GM18511 (cell line): ENCODE measurements around the gene SH3PXD2A.

ENCODE experiments used
- ATAC-seq: cut with Tn5 transposase; IDR thresholded peaks from one replicate; pipeline ENCODE4 v1.9.1; 2021; ENCODE audit warnings: mild to moderate bottlenecking, moderate library complexity; ENCODE audit not compliant: unreplicated experiment

The SH3PXD2A gene

DNA sequence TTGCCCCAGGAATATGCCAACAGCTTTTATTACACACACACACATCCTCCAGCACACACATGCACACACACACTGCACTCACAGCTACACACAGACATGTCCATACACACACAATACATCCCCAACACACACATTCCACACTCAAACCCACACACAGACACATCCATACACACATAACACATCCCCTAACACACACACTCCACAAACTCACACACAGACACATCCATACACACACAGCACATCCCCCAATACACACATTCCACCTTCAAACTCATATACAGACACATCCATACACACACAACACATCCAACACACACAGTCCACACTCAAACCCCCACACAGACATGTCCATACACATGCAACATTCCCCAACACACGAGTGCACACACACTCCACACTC lies 19.1 kb downstream of the SH3PXD2A start:
- no peak for ATAC-seq

DNA sequence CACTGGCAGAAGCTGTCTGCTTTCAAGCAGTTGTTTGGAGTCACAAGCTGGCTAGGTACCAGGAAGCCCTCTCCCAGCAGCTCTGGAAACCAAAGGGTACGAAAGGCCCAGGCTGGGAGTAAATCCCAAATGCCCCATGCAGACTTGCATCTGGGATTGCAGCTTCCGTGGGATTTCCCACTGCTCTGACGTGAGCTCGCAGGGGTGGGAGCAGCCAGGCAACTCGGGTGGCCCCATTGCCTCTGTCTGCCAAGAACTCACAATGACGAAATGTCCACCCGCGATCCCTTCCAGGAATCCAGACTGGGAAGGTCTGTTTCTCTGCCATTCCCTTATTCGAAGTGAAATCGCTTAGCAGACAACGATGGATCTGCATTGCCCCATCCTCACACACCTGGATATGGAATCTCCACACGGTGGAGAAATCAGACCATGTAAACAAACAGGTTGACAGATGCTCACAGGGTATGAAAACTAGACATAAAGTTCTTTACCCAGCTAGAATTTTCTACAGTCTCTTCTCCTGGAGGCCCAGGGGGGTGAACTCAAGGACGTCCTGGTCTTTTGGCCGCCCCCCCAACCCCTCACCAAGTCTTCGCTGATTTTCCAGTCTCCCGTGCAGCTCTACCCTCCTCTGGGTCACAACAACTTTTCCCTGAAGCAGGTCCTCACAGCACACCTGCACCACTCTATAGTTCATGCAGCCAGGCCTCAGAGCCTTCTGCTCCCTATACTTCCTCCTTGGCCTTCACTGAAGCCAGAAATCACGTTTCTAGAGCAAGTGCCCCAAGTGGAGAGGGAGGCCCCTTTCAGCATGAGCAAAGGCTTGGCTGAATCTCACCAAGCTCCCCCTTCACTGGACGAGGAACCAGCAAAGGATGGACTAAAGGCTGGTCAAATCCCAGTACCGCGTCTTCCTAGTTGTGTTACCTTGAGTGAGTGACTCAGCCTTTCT lies 20.0 kb downstream of the SH3PXD2A start:
- ATAC-seq, result no peak

DNA sequence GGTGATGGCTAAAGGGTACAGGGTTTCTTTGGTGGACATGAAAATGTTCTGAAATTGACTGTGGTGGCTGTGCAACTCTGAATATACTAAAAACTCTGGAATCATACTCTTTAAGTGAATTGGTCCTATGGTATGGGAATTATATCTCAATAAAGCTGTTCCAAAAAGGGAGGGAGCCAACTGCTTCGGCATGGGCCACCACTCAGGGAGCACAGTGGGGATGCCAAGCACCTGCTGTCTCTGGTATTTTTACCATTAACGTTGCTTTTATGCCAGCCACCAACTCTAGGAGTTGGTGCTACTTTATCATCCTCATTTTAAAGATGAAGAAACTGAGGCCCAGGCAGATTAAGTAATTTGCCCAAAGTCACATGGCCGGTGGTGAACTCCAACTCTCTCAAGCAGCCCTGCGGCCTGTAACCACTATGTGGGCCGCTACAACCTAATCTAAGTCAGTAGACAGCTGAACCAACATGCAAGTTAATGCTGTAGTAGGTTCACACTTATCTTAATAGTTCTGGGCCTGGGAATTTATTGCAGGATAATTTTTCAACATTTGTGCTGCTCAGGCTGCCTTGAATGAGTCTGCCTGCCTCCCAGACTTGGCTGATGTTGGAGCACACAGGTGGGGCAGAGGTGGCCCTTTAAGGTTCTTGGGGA lies 20.8 kb downstream of the SH3PXD2A start:
- no peak for ATAC-seq

DNA sequence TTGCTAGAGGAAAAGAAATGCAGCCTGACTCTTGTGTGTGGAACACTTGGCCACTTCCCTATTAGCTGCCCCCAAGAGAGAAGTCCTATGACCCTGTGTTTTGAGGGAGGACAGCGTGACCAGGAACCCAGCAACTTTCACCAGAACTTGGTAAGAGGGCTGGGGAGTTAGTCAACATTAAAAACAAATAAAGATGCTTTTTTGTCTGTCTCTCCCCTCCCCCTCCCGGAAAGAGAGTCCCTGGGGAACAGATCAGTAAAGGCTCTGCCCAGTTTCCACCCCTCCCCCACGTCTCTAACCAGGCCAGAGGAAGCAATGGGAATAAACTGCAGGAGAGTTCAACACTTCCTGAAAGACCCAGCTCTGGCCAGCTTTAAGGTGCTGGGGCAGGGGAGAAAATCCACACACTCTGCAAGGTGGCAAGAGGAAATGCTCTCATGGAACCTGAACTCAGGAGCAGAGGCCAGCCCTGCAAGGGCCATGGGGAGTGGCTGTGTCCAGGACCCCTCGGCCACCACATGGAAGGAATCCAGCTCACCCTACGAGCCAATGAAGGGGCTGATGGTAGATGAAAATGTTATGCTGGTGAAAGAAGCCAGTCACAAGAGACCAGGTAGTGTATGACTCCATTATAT lies 21.5 kb downstream of the SH3PXD2A start:
- no peak for ATAC-seq

DNA sequence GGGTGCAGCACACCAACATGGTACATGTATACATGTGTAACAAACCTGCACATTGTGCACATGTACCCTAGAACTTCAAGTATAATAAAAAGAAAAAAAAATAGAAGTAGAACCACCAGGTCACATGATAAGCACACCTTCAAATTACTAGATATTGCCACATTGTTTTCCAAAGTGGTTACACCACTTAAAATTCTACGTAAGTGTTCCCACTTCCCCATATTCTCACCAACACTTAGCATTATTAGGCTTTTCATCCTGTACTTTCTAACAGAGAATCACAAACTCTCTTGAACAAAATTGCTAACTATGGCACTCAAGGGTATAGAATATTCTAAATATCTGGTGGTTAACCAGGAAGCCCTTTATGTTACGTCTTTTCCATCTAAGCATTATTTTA lies 22.6 kb downstream of the SH3PXD2A start:
- no peak for ATAC-seq

DNA sequence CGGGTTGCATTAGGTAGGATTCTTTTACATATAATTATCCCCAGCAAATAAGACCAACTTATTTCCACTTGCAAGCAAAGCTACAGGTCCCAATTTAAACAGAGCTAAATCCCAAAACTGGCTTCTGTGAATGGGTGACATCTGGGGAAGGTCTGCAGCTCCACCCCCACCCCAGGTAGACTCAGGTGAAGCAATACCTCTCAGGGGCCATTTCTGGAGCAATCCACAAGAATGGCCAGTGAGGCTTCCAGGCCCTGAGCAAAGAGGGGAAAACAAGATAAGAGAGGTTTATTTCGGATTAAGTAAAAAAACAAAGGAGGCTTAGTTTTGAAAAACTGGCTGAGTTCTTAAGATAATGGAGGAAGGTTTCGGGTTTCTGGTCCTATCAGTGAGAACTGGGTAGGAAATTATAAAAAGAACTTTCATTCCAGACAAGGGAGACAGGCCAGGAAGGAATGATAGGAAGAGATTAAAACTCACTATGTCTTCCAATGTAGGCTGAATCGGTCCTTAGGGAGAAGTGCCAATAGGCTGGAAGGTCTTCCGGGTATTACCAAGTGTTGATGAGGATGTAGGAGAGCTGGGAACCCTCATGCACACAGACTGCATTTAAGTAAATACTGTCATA lies 25.4 kb downstream of the SH3PXD2A start:
- ATAC-seq, result no peak

DNA sequence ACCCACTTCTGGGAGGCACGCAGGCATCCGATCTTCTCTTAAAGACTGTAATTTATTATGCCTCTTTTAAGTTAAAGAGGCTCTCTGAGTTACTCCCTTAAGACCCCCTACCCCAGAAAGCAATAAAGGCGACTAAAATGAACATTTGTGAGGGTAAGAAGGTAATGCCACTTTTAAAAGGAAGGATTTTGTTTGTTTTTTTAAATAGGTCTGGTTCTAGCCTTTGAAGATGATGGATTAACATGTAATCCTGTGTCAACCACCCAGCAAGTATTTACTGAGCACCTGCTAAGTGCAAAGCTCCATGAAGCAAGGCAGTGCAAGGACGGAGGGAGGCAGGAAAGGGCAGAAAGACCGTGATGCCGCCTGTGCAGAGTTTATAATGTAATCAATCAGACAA lies 26.1 kb downstream of the SH3PXD2A start:
- ATAC-seq, result no peak

DNA sequence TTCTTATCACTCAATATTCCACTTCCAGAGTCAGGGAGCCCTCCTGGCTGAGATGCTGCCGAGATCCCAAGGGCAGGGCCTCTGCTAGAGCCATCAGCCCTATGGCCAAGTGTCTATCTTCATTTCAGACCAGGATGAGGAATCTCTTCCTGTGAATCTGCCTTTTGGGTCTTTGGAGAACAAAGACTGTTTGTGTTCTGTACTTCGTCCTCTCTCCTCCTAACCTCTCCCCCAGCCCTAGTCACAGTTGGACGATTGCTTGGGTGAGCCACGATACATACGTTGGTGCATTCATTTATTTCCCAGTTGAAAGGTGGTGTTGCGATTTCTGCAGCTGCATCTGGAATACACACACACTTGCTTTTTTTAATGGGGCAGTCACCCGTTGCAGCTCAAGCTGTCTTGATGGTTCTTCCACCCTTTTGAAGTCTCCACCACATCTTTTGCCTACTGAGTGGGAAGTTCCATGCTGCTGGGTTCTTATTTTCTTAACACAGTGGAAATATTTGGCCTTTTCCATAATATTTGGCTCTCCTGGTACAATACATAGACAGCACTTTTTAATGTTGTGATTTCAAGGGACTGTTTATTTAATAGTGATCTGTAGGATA lies 26.7 kb downstream of the SH3PXD2A start:
- ATAC-seq, result no peak

DNA sequence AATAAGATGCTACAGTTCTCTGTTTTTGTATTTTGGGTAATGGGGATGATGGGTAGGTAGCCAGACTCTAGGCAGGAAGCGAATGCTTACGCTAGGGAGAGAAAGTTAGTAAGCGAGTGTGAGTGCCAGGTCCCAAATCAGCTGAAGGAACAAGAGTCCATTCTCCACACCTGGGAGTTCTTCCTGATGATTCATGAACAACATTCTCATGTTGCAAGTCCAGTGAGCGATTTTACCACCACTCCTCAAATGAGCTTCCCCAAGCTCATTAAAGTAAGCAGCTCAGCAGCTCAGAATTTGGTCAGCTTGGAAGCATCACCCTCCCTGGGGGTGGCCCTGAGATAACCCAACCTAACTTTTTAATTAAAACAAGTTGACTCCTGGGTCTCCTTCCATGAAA lies 27.3 kb downstream of the SH3PXD2A start:
- ATAC-seq, result no peak

DNA sequence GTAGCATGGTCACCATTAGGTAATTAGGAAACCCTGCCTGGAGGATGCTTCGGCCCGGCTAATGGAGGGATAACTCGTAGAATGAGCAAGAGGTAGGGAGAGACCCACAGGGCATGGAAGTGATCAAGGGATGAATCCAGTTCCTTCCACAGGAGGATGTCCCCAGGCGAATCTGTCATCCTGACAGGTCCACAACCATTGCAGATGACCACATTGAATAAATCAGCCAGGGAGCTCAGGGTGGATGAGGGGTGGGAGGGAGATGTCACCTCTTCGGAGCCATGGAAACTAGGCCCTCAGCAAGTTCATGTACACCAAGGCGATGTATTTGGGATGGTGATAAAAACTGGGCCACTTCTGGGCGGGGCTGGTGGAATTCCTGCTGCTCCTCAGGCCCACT lies 28.5 kb downstream of the SH3PXD2A start:
- no peak for ATAC-seq

DNA sequence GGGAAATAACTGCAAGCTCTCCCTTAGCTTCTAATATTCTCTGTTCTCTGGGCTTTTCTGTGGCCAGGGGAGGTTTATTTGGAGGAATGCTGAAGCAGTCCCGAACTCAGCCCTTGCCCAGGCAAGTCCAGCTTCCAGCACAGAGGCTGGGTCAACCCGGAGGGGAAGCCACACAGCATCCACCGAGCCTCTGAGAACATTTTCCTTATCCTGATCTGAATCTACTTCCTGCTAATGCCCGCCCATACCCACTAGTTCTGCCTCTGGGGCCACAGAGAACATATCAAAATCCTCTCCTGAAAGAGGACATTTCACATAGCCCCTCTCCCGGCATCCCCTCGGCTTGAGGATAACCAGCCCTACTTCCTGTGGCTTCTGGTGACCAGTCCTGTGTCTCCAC lies 31.1 kb downstream of the SH3PXD2A start:
- no peak for ATAC-seq

DNA sequence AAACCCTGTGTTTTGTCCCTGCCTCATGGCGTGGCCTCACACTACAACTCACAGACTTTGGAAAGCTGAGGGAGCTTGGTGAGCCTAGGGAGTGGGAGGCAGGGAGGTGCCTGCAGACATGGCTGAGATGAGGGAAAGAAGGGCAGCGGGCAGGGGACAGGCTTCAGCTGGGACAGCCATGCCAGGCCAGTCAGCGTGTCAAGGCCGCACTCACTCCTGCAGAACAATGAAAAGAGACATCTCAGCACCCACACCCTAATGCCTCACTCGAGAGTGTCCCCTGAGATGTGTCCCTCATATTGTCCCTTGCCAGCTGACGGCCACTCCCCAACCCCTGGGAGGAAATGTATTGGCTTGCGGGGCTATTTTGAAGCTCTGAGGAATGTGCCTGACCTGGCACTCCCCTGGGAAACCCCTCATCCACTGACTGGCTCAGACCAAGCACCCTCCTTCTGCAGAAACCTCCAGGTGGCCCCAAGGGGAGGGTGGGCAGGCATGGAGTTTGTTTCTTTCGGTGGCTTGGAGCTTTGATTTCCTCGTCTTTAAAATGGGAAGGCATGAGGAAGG lies 31.6 kb downstream of the SH3PXD2A start:
- ATAC-seq, result no peak

DNA sequence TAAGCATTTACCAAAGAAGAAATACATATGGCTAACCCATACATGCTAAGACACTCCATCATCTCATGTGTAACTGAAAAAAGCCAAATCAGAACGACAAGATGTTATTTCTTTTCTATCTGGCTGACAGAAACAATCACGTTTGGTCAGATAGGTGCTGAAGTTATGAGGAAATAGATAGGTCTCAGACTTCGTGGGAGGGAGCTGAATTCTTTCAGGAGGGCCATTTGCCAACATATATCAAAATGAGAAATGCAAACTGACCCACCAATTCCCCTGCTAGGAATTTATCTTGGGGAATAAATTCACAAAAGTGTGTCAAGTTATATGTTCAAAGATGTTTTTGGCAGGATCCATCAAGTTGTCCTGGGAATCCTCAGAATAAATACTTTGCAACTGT lies 32.6 kb downstream of the SH3PXD2A start:
- ATAC-seq, result no peak

DNA sequence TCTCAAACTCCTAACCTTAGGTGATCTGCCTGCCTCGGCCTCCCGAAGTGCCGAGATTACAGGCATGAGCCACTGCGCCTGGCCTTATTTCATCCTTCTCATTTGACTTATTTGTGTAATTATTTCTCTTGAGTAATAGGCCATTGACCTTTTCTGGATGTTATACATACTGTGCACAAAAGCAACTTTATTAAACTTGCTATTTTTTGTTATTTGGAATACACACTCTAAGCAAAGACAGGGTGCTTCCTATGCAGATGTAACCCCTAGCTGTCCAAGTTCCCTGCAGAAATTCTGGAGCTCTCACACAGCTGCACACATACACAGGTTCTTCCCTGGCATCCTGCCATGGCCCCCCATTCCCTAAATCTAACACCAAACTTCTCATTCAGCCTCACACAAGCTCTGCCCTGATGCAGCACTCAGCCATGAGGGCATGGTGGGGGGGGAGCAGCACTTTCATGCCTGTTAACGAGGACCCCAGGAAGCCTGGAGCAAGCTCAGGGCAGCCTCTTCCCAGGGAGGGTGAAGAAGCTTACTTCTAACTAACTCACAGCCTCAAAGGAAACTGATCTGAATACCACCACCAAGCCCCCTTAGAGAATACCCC lies 33.2 kb downstream of the SH3PXD2A start:
- no peak for ATAC-seq

DNA sequence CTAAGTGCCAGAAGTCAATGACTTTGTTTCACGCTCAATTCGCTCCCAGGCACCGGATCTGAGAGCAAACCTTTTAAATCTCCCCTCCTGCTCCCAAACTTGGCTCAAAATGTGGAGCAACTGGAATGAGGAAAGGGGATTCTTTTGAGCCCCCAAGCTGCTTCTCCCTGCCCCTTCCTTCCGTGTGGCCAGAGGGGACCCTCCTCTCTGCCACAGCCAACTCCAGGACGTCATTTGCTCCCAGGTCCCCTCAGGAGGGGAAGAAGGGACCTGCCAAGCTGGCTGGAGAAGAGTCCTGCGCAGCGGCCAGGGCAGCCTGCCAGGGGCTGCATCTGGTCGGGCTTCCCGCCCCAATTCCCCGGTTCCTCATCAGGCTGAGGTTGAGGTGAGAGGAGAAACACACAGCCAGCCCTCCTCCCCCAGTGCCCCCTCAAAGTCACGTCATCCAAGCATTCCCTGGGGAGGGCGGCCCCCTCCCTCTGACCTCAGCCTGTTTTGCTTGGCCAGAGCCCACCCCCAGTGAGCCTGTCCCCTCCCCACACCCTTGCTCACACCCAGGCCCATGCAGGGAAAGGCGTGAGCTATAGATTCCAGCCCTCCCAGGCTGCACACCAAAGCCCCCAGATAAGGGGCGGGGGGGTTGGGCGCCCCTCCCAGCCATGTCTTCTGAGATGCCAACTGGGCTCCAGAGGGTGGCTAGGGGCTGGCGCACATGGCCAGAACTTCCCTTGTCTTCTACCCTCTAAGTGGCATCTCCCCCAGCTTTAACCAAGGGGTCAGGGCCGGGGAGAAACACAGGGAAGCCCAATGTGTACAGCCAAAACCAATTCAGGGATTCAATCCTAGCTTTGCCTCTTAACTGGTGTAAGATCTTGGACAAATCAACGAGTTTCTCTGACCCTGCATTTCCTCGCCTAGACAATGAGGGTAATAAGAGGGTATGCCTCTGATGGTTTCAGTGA lies 35.0 kb downstream of the SH3PXD2A start:
- ATAC-seq, result no peak

DNA sequence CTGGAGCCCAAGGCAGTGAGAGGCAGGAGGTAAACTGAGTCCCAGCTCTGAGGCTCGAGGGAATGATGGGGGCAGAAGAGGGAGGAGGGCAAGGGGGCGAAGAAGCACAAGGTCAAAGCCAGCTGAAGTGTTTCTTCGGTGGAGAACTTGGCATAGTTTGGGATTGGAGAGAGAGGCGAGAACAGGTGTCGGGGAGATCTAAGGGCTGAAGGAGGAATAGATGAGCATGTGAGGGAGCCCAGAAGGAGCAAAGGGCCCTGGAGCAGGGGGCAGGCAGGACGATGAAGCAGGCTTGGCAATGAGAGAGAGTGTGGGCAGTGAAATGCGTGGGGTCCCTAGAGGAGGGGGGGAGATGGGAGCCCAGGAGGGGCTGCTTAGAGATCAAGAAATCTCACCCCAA lies 35.9 kb downstream of the SH3PXD2A start:
- no peak for ATAC-seq

DNA sequence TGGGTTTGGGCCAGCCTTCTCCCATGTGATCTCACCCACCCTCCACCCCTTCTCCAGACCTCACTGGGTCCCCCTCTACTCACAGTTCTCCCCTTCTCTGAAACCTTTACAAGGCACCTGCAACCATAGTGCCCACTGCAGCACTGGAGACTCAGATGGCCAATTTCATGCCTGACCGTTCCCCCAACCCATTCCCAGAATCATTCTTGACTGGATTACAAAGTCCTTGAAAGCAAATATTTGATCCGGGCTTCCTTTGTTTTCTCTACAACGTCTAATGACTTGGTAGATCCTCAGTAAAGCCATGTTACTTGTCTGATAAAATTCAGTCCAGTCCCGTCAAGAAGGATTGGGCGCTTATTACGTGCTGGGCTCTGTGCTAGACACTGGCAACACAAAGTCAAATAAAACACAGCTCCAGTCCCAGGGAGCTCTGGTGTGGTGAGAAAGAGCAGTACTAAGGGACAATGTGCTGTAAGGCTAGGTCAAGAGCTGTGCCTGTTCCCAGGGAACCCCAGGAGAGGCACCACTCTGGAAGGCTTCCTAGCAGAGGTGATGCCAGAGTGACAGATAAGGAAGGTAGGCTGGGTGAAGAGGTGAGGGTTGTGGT lies 36.5 kb downstream of the SH3PXD2A start:
- no peak for ATAC-seq

DNA sequence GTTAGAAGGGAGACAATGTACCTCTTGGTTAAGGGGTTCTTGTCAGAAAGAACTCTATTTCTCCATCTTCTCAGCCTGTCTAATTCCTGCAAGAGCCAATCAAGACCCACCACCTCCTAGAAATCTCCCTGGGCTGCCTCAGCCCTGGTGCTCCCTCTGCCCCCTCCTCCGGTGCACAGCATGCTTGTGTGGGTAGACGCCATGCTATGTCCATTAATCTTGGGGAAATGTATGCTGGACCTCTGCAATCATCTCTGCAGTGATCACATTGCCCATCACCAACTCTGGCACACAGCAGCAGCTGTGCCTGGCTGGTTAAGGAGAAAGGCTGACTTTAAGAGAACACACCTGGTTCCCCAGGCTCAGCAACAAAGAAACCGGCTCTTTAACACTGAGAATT lies 37.3 kb downstream of the SH3PXD2A start:
- no peak for ATAC-seq

DNA sequence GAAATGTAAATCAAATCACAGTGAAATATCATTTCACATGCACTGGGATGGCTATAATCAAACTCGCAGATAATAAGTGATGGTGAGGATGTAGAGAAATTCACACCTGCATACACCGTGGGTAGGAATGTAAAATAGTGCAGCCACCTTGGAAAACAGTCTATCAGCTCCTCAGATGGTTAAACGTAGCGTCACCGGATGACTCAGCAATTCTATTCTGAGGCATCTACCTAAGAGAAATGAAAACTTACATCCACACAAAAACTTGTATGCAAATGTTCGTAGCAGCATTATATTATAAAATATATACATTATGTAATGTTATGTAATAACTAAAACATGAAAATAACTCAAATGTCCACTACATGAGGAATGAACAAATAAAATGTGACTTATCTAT lies 38.9 kb downstream of the SH3PXD2A start:
- ATAC-seq, result no peak
